GM10266 (cell line): ENCODE results near the gene SH3PXD2B.

Experiments
- DNase-seq: peaks from one replicate; pipeline ENCODE4 v3.0.0; 2012; ENCODE audit errors: extremely low spot score
- TF ChIP-seq, protein P1 (sequence below): IDR thresholded peaks from 2 replicates; pipeline ENCODE4 v1.5.1; 2012; ENCODE audit warnings: mild to moderate bottlenecking, low read depth; ENCODE audit not compliant: control insufficient read depth, insufficient read depth; ENCODE audit errors: missing control alignments

The SH3PXD2B gene

DNA sequence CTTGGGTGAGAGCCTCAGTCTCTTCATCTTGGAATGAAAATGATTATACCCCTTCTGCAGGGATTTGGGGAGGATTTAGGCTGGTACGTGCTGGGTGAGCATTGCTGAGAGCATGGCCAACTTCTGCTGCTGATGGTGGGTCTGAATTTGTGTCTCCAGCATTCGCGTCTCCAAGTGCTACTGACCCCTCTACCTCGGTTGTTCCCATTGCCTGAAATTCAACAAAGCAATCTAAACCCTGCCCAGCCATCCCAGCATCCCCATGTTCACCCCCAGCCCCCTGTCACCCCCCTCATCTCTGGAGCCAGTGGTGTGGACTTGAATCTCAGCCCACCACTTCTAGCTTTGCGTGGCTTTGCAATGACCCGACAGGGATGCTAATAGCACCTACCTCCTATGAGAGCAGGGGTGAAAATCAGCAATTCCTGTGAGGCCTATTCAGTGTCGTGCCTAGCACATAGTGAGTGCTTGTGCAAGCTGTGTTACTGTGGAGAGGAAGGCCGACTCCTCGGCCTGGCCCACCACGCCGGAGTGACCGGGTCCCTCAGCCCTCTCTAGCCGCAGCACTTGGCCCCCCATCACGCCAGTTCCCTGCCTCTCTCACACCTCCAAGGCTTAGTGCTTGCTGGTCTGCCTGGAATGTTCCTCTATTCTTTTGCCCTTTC is 43.4 kb upstream of the SH3PXD2B start:
- TF ChIP-seq, protein P1, sequence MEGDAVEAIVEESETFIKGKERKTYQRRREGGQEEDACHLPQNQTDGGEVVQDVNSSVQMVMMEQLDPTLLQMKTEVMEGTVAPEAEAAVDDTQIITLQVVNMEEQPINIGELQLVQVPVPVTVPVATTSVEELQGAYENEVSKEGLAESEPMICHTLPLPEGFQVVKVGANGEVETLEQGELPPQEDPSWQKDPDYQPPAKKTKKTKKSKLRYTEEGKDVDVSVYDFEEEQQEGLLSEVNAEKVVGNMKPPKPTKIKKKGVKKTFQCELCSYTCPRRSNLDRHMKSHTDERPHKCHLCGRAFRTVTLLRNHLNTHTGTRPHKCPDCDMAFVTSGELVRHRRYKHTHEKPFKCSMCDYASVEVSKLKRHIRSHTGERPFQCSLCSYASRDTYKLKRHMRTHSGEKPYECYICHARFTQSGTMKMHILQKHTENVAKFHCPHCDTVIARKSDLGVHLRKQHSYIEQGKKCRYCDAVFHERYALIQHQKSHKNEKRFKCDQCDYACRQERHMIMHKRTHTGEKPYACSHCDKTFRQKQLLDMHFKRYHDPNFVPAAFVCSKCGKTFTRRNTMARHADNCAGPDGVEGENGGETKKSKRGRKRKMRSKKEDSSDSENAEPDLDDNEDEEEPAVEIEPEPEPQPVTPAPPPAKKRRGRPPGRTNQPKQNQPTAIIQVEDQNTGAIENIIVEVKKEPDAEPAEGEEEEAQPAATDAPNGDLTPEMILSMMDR = no peak
- DNase-seq = no peak

DNA sequence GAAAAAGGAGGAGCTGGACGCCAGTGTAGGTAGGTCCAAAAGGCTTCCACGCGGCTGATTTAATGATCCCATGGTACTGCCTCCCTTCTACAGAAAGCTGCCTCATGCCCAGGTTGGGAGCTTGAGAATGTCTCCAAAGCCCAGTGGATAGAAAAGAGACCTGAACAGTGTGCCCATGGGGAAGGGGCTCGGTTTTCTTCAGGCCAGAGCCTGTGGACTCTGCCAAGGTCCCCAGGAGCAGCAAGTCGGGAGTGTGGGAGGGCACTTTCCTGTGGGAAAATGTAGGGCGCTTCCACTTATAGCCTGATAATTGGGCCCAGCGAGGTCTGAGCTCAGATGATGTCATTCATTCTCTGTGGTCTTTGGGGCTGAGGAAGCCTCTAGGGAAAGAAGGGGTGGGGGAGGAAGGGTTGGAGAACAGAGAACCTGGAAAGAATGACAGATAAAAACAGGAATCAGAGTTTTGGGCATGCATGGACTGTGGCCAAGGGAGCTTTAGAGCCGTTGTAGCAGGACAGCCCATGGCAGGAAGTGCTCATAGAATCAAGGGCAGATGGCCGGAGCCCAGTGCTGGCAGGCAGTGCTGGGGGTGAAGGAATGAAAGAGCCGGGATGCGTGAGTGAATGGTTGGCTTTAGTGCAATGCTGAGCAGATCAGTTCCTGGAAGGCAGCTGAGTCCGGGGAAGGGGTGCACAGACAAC is 42.5 kb upstream of the SH3PXD2B start:
- TF ChIP-seq, protein P1 = no peak
- no peak for DNase-seq

DNA sequence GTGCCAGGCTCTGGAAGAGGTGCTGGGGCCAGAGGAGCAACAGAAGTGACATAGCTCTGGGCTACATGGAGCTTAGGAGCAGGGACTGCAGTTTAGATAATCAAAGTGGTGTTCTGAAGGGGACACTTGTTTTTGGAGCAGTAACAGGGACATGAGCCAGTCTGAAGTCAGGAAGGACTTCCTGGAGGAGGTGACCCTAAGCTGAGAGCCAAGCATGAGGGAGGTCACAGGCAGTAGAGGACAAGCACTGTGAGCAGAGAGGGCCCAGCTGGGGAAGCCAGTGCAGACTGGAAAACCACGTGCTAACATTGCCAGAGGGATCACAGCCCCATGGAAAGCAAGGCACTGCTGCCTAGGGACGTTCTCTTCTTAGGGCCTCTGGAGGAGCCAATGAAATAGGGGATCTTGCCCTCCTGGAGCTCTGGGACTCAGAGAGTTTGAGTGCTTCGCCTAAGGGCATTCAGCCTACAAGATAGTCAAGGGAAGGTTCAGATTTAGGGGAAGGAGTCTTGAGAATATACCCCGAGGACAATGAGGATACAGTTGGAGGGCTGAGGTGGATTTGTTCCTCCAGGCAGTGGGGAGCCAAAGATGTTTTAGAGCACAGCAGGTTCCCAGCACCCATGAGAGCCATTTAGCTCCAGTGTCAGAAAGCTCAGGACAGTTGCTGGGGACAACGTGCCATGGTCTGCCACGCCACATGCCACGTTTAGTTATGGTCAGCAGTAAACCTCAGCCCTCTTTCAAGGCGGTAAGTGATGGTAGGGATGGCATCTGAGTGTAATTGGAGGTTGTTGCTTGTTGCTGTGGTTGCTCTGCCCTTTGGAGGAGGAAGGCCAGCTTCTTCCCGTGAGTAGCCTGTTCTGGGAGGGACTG is 40.5 kb upstream of the SH3PXD2B start:
- DNase-seq = no peak
- TF ChIP-seq, protein P1 = no peak

DNA sequence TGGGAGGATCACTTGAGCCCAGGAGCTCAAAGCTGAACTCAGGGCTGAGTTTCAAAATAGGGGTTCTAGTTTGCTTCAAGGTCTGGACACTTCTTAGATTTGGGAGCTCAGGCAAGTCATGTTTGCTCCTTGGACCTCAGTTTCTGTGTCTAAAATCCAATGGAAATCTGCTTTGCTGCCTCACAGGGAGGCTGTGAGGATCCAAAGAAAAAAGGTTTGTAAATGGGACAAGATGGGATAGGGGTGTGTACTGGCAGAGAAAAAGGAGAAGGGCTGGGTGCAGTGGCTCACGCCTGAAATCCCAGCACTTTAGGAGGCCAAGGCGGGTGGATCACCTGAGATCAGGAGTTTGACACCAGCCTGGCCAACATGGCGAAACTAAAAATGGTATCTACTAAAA is 39.6 kb upstream of the SH3PXD2B start:
- DNase-seq = no peak
- TF ChIP-seq, protein P1 = no peak

DNA sequence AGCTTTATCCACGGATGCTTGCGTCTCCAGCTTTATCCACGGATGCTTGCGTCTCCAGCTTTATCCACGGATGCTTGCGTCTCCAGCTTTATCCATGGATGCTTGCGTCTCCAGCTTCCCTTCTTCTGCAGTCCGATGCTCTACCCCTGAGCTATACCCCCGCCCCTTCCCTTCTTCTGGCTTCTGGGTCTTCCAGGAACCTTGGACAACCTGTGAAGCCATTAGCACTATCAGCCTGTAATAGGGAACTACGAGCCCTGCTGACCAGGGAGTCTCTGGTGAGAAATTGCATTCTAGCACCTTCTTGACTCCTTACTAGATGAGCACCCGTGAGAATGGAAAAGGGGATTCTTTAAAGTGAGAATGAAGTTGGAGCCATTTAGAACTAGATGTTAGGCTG is 39.1 kb upstream of the SH3PXD2B start:
- TF ChIP-seq, protein P1 = no peak

DNA sequence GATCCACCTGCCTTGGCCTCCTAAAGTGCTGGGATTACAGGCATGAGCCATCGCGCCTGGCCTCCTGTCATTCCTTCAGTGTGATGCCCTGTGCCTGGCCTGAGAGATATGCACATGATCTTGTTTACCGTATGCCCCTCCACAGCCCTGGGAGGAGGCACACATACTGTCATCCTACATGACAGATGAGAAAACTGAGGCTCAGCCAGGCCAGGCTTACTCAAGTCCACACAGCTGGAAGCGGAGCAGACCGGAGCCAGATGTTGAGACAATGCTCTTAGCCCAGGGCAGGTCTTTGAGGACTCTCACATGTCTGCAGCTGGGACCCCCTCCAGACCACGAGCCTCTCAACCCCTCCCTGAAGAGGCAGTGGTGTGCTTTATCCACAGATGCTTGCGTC is 38.7 kb upstream of the SH3PXD2B start:
- no peak for DNase-seq
- TF ChIP-seq, protein P1 = no peak

More for the DNA sequence above, 39.1 kb upstream of the SH3PXD2B start:
- no peak for DNase-seq
